ENCODE measurements around the gene CELF3. TPM values are rescaled to one million over a fixed set of nuclear protein-coding genes. Genes with fewer than 3 reads are reported as not detected.

The CELF3 gene
- total RNA-seq, 1 donor = not detected

DNA sequence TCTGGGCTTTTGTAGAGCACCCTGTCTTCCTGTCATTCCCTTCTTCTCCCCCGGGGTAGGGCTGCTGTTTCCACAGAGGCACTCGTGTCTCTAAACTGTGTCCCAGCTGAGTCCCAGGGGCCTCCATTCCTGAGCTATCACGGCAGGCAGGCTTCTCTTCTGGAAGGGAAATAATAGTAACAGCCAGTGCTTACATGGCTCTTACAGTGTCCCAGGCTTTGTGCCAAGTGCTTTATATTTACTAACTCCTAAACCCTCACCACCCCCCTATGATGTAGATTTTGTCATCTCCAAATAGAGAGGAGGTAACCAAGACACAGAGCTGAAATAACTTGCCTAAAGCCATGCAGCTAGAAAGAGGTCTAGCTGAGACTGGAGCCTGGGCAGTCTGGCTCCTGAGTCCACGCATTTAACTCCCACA is 1.4 kb upstream of the CELF3 start:
- Histone ChIP-seq H3K36me3 (ENCODE audit: insufficient read depth, low read length) (no peaks in the 10 kb centered on the region), H3K79me2 (ENCODE audit: insufficient read depth, low read length) (no peaks in the 10 kb centered on the region), H4K20me1 (ENCODE audit: insufficient read depth, low read length) (no peaks in the 10 kb centered on the region), H3K27me3 (ENCODE audit: insufficient read depth, low read length) (peaks cover 73% of the 10 kb centered on the region), H3K4me2 (ENCODE audit: insufficient read depth, low read length) (no peak overlapping the region), H3K27ac (ENCODE audit: low read depth, low read length) (no peak overlapping the region), H3K9me3 (ENCODE audit: low read depth, low read length) (no peaks in the 10 kb centered on the region), H2AFZ (ENCODE audit: low read length) (no peak overlapping the region), H3K4me1 (ENCODE audit: insufficient read depth, low read length) (peaks cover 15% of the 10 kb centered on the region), H3K4me3 (ENCODE audit: insufficient read depth, low read length) (no peak overlapping the region)
- TF ChIP-seq, protein P1, sequence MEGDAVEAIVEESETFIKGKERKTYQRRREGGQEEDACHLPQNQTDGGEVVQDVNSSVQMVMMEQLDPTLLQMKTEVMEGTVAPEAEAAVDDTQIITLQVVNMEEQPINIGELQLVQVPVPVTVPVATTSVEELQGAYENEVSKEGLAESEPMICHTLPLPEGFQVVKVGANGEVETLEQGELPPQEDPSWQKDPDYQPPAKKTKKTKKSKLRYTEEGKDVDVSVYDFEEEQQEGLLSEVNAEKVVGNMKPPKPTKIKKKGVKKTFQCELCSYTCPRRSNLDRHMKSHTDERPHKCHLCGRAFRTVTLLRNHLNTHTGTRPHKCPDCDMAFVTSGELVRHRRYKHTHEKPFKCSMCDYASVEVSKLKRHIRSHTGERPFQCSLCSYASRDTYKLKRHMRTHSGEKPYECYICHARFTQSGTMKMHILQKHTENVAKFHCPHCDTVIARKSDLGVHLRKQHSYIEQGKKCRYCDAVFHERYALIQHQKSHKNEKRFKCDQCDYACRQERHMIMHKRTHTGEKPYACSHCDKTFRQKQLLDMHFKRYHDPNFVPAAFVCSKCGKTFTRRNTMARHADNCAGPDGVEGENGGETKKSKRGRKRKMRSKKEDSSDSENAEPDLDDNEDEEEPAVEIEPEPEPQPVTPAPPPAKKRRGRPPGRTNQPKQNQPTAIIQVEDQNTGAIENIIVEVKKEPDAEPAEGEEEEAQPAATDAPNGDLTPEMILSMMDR (IDR thresholded peaks at IDR 0.05; ENCODE audit: extremely low read depth, low read depth, low read length) = no peak
- DNase-seq (ENCODE audit: insufficient read length, low spot score, missing footprints) = peak; percentile 81

DNA sequence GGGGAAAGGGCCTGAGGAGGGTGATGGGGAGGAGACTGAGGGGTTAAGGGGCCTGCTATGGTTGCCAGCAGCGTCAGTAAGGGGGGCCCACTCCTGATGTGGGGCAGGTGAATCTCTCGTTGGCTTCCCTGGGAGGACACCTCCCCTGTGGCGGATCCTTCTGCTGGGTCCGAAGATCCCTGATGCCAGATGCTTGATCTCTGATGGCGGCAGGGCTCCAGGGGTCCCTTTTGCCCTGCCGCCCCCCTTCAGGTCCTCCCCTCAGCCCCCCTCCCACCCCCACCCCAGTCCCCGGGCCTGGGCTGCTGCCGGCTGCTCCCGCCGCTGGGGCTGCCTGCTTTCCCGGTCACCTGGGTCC is 219 bp downstream of the CELF3 start:
- Histone ChIP-seq H3K4me3 (ENCODE audit: insufficient read depth, low read length) (no peak overlapping the region), H3K36me3 (ENCODE audit: insufficient read depth, low read length) (no peaks in the 10 kb centered on the region), H3K79me2 (ENCODE audit: insufficient read depth, low read length) (no peaks in the 10 kb centered on the region), H2AFZ (ENCODE audit: low read length) (no peak overlapping the region), H4K20me1 (ENCODE audit: insufficient read depth, low read length) (no peaks in the 10 kb centered on the region), H3K27ac (ENCODE audit: low read depth, low read length) (no peak overlapping the region), H3K9me3 (ENCODE audit: low read depth, low read length) (no peaks in the 10 kb centered on the region), H3K4me2 (ENCODE audit: insufficient read depth, low read length) (no peak overlapping the region), H3K4me1 (ENCODE audit: insufficient read depth, low read length) (peaks cover 9% of the 10 kb centered on the region), H3K27me3 (ENCODE audit: insufficient read depth, low read length) (peaks cover 58% of the 10 kb centered on the region)
- TF ChIP-seq, protein P1 (IDR thresholded peaks at IDR 0.05; ENCODE audit: extremely low read depth, low read depth, low read length) = no peak
- peak; percentile 73 for DNase-seq (ENCODE audit: insufficient read length, low spot score, missing footprints)

DNA sequence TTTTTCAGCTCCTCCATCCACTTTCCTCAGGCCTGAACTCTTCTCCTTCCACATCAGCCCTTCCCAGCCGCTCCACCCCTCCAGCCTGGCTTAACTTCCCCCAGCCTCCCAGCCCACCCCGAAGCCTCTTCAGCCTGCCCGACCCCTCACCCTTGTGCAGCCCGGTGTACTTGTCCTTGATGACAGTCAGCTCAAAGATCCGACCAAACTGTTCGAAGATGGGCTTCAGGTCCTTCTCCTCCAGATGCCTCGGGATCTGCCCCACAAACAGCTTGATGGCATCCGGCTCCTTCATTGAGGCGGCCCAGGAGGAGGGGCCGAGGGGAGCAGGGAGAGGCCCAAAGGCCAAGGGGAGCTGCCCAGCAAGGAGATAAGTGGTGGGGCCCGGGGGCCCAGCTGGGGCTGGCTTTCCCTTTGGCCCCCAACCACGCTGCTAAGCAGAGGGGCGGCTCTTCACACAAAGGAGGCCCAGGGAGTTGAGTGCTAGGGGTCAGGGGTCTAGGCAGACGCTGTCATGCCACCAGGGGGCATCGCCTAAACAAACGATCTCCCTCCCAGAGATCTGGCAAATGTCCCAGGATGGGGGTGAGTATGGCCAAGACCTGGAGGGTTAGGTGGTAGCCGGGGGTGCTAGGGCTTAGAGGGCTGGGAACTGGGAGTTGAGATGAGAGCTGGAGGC is 738 bp downstream of the CELF3 start:
- Histone ChIP-seq H4K20me1 (ENCODE audit: insufficient read depth, low read length) (no peaks in the 10 kb centered on the region), H3K36me3 (ENCODE audit: insufficient read depth, low read length) (no peaks in the 10 kb centered on the region), H3K27me3 (ENCODE audit: insufficient read depth, low read length) (peaks cover 60% of the 10 kb centered on the region), H3K4me3 (ENCODE audit: insufficient read depth, low read length) (no peak overlapping the region), H3K79me2 (ENCODE audit: insufficient read depth, low read length) (no peaks in the 10 kb centered on the region), H2AFZ (ENCODE audit: low read length) (no peak overlapping the region), H3K27ac (ENCODE audit: low read depth, low read length) (no peak overlapping the region), H3K4me1 (ENCODE audit: insufficient read depth, low read length) (peaks cover 6% of the 10 kb centered on the region), H3K4me2 (ENCODE audit: insufficient read depth, low read length) (no peak overlapping the region), H3K9me3 (ENCODE audit: low read depth, low read length) (no peaks in the 10 kb centered on the region)
- peak; percentile 77 for DNase-seq (ENCODE audit: insufficient read length, low spot score, missing footprints)
- TF ChIP-seq, protein P1 (IDR thresholded peaks at IDR 0.05; ENCODE audit: extremely low read depth, low read depth, low read length) = no peak

DNA sequence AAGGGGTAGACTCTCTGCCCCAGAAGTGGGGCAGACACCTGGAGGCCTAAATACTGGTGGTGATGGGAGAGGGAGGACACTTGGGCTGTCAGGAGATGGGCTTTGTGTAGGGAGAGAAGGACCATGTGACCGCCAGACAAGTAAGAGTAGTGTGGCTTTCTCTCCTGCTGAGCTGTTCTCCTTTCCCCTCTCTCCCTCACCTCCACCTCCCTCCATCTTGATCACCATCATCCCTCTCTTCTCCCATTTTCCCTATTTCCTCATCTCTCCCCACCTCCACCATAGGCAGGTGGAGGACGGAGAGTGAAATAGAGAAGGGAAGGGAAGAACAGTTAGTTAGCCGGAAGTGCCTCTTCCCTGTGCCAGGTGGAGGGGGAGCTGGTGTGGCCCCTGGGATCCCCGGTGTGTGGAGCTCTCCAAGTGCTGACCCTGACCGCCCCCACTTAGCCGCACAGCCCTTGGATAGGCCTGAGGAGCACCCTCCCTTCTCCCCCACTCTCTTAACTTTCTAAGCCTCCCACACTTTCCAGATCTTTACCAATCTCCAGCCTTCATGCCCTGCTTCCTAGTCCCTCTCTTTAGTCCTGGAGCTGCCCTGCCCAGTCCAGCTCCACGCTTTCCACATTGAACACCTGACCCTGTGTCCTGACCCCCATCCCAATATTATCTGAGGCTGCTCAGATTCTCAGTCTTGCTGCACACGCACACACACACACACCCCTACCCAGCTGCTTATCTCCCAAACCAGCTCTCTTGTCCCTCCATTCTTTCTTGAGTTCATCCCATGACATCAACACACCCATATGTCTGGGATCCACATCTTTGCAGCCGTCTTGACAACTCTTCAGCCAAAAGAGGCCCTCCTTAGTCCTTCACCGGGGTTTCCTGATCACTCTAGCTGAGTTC is 1.5 kb downstream of the CELF3 start:
- no peaks in the 10 kb centered on the region for H3K79me2 ChIP-seq (ENCODE audit: insufficient read depth, low read length)
- H3K4me3 ChIP-seq (ENCODE audit: insufficient read depth, low read length) = no peak overlapping the region
- H3K27ac ChIP-seq (ENCODE audit: low read depth, low read length) = no peak overlapping the region
- peaks cover 64% of the 10 kb centered on the region for H3K27me3 ChIP-seq (ENCODE audit: insufficient read depth, low read length)
- H2AFZ ChIP-seq (ENCODE audit: low read length) = no peak overlapping the region
- no peak overlapping the region for H3K4me2 ChIP-seq (ENCODE audit: insufficient read depth, low read length)
- peak; percentile 76 for DNase-seq (ENCODE audit: insufficient read length, low spot score, missing footprints)
- H3K4me1 ChIP-seq (ENCODE audit: insufficient read depth, low read length) = no peaks in the 10 kb centered on the region
- no peaks in the 10 kb centered on the region for H3K9me3 ChIP-seq (ENCODE audit: low read depth, low read length)
- no peaks in the 10 kb centered on the region for H4K20me1 ChIP-seq (ENCODE audit: insufficient read depth, low read length)
- TF ChIP-seq, protein P1 (IDR thresholded peaks at IDR 0.05; ENCODE audit: extremely low read depth, low read depth, low read length) = no peak
- no peaks in the 10 kb centered on the region for H3K36me3 ChIP-seq (ENCODE audit: insufficient read depth, low read length)
